ENCODE results near the gene GADD45B.
"Not testable (repeated sequence)": the region's sequence is repeated elsewhere in the genome, so short reads cannot be mapped to it uniquely, and the experiment has no call there.

The GADD45B gene

DNA sequence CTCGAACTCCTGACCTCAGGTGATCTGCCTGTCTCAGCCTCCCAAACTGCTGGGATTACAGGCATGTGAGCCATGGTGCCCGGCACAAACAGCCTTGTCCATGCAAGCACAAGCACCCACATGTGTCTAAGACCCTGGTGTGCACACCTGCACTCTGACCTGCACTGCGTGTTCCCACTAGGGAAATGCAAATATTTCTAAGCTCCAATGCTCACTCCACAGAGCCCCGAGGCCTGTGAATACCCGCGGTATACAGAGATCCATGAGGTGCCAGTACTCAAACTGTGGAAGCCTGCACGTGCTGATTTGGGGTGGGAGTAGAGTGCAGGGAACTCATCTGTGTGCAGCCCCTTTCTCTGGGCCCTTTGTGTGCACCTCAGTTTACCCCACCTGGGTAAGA, 14.7 kb downstream of the GADD45B start:
- no peak for DNase-seq

DNA sequence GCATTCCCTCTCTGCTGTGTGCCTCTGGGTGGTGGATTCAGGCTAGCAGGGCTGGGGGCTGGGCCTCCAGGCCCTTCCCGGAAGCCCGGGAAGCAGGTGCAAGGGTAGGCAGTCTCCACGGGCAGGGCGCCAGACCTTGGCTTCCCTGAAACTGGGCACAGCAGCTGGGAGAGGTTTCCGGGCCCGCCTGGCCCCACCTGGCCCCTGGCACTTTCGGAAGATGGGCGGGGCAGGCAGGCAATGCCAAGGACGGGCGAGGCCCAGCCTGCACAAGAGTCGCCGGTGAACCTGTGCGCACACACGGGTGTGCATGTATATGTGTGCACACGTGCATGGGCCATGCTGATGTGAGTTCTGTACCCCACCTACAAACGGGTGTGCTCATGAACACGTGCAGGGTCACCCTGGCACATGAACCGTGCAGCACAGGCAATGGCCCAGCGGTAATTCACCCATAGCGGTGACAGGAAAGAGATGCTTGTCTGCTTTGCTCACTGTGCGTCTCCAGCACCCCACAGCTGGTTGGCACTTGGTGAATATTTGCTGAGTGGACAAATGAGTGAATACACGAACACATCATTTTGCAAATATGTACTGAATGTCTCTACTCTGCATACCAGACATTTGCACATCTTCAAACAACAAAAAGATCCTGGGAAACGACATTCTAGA, 15.3 kb downstream of the GADD45B start:
- DNase-seq: no peak

DNA sequence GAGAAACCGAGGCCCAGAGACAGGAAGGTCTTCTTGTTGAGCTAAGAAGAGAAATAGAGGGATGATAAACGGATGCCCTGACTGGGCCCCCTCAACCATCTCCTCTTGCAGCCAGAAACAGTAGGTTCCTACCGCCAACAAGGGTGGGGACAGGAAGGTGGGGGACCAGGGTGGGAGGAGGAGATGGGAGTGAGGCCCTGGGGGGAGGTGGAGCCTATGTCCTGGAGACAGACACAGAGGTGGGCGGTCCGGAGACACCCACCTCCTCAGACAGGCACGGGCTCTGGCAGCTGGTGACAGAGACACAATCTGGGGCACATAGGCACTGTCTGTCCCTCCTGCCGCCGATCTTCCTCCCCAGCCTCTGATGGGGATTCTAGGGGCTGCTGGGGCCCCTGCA, 16.9 kb downstream of the GADD45B start:
- DNase-seq: no peak

DNA sequence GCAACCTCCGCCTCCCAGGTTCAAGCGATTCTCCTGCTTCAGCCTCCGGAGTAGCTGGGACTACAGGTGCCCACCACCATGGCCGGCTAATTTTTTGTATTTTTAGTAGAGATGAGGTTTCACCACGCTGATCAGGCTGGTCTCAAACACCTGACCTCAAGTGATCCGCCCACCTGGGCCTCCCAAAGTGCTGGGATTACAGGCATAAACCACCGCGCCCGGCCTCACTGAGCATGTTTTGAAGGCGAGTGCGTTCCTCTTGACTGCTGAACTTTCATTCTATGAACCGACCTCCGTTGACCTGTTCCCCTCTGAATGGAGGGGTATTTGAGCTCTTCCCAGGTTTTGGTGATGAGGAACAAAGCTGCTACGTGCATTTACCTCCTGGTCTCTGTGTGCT, 17.5 kb downstream of the GADD45B start:
- DNase-seq: not testable (repeated sequence)

DNA sequence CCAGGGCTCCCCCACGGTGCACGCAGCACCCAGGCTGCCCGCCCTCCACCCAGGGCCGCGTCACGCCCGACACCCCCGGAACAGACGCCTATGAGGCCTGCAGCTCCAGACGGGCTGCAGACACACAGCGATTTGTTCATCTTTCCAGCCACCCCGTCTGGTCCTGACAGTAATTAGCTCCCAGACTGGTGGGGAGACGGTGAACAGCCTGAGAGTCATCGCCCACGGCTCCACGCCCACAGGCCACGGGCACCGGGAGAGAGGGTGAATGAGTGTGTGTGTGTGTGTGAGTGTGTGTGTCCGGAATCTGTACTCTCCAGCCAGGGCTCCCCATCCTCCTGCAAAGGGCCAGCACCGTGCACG, 18.1 kb downstream of the GADD45B start:
- DNase-seq: no peak

DNA sequence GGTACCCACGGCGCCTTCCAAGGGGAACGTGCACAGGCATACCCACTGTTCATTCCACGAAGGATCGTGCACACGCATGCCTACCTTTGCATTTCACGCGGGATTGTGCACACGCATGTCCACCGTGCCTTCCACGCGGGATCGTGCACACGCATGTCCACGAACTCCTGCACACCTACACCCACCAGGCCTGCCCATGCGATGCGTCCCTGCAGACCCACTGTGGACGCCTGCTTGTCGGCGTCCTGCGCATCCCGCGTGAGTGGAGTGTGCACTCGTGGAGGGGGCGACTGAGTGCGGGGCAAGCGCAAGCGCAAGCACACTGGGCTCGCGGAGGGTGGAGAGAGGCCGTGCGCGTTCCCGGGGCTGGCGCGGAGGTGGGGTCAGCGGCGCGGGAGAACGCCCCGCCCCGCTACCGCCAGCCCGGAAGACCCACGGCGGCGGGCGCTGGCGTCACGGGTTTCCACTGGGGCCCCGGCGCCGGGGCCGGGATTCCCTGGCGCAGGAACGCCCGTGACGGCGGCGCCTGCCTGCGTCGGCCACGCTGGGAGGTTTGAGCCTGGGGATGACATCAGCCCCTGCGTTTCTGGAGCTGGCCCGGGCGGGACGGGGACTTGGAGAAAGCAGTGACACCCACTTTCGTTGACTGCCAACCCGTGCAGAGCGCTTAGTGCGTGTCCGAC, 18.7 kb downstream of the GADD45B start:
- DNase-seq: peak in 1 of 2 experiments; percentile 32

DNA sequence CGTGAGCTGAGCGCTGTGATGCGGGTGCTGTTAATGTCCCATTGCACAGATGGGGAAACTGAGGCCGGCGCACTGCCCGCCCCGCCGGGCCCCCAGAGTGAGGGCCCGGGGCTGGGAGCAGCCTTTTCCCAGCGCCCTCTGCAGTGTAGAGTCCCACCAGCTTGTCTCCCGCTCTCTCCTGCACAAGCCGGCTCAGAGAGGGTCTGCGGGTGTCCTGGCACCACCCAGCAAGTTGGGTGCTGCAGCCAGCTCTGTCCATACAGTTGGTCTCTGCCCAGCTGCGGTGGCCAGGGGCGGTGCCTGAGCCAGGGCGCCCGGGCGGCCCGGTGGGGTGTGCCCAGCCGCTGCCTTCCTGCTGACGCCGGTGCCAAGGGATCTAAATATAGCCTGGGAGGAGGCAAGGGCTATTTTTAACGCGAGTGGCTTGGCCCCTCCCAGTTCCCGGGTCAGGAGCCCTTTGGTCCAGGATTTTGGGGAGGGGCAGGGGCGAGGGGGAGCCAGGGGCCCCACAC, 19.3 kb downstream of the GADD45B start:
- no peak for DNase-seq

DNA sequence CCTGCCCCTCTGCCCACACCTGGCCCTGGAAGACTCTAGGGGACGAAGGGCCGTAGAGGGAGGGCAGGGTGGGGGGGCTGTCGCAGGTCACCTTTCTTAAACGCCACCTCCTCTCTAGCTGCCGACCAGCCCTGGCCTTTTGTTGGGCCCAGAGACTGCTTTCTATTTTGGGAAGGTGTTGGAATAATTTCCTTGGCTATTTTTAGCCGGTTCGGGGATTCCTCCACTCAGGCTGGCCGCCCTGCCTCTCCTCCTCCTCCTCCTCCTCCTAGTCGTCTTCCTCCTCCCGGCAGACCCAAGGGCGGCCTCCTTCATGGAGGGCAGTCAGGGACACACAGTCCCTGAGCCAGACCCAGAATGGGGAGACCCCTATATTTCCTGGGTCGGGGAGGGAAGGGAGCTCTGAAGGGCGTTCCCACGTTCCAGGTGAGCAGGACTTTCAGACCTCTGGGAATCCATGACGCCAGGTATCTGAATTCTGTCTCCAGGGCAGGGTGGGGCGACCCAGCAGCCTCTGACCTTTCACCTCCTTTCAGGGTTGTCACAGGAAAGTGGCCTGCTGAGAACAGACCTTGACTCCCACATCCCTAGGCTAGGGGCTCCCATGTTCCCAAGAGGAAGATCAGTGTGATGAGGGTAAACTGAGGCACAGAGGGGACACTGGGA, 19.9 kb downstream of the GADD45B start:
- DNase-seq: no peak

DNA sequence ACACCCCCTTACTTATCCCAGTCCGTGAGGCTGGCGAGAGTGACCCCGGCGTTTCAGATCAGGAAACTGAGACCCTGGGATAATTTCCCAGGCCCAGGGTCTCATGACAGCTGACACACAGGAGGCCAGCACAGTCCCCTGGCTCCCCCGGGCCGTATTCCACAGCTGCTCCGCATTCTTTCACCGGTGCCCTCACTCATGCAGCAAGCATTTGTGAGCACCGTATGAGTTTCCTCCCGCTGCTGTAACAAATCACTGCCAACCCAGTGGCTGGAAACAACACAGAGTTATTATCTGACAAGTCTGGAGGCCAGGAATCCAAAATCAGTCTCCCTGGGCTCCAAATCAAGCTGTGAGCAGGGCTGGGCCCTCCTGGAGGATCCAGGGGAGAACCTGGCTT, 21.3 kb downstream of the GADD45B start:
- DNase-seq: no peak

DNA sequence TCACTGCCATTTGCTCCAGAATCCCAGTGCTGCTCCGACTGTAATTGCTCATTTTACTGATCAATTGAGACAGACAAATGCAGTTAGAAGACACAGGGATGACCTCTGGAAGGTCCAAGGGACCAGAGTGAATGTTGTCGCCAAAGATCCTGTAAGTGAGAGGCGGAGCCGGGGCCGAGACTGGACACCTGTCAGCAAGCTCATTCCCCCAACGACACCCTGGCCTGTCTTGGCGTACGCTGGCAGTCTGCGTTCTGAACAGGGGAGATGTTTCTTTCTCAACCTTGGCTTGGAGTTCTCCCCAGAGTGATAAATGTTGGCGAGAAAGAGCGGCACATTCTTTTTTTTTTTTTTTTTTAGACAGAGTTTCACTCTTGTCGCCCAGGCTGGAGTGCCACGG, 24.2 kb downstream of the GADD45B start:
- DNase-seq: no peak

DNA sequence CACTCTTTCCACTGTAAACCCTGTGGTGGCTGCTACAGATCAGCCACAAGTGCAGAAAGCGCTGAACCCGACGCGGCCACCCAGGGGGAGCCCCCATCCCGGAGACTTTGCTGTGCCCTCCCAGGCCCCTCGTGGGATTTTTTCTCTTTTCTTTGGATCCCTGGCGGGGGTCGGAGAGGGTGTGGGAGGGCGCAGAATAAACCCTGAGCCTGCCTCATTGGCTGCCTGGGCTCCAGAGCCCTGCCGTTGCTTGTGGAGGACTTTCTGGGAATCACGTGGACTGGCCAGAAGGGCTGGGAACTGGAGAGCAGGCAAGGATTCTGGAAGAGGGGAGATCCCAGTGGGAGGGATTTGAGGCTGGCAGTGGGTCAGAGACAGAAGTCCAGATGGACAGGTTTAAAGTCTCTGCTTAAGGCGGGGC, 24.9 kb downstream of the GADD45B start:
- DNase-seq: no peak

DNA sequence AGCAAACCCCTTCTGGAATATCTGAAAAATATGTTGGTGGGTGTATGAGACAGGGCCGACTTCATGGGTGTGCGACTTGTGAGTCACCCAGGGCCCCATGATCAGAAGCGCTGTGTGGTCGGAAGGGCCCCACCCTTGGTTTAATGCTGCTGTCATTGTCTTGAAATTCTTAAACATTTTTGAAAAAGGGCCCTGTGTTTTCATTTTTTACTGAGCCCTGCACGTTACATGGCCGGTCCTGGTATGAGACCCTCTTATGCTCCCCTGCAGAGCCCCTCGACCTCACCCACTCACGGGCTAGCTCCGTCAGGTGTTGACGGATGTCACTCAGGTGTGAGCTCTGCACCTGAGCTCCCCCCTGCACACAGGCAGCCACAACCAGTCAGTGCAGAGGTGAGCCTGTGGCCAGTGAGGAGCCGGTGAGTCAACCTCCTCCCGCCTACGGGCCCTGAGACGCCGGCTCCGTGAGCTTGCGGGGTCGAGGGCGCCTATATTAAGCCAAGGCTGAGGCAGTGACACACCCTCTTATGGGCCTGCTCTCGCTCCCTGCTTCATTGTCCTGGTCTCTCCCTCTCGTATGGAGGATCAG, 27.7 kb downstream of the GADD45B start:
- DNase-seq: no peak

DNA sequence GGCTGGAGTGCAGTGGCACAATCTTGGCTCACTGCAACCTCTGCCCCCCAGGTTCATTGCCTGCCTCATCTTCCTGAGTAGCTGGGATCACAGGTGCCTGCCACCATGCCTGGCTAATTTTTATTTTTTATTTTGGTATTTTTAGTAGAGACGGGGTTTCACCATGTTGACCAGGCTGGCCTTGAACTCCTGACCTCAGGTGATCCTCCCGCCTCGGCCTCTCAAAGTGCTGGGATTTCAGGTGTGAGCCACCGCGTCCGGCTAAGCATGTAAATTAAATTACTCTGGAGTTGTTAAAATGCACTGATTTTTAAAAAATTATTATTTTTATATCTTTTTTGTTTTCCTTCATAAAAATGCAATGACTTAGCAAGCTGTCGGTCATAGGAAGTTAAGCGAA, 30.7 kb downstream of the GADD45B start:
- not testable (repeated sequence) for DNase-seq

DNA sequence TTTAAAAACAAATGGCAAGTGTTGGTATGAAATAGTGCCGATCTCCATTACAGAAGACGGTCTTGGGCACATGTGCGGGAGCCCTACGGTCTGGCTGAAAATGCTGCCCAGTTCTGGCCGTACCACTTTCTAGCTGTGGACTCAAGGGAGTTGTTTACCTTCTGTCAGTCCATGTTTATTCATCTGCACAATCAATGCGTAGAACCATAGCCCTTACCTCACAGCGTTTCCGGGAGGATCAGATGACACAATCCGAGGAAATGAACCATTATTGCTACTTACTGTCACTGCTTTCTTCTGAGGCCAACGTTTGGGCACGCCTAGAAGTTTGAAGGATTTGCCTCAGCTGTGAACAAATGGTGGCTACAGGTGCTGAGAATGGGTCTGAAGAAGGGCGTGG, 31.2 kb downstream of the GADD45B start:
- DNase-seq: peak; percentile 12 to 56

DNA sequence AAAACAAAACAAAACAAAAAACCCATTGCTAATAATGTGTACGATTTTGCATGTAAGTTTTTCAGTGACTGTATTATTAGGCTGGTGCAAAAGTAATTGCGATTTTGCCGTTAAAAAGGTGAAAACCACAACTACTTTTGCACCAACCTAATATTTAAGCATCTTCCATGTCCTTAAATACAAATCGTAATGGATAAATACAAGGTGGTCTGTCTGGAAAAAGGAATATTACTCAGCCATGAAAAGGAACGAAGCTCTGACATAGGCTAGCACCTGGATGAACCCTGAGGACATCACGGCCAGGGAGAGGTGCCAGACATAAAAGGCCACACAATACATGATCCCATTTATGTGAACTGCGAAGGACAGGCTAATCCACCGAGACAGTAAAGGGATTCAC, 33.2 kb downstream of the GADD45B start:
- DNase-seq: no peak

DNA sequence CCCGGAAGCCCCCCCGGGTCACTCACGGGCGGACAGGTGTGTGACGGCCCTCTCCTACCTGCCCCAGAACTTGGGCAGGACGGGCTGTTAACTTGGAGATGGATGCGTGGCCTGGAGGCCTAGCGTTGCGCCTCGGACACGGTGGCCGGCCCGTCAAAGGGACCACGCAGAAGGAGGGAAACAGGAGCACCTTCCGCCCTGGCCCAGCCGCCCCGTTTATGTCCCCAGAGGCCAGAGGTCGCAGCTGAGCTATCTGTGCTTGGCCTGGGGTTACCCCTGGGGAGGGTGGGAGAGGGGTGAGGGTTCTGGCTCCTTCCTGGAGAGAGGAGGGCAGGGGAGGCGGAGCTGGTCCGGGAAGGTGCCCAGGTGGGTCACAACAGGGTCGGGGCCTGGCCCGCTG, 35.6 kb downstream of the GADD45B start:
- no peak for DNase-seq

DNA sequence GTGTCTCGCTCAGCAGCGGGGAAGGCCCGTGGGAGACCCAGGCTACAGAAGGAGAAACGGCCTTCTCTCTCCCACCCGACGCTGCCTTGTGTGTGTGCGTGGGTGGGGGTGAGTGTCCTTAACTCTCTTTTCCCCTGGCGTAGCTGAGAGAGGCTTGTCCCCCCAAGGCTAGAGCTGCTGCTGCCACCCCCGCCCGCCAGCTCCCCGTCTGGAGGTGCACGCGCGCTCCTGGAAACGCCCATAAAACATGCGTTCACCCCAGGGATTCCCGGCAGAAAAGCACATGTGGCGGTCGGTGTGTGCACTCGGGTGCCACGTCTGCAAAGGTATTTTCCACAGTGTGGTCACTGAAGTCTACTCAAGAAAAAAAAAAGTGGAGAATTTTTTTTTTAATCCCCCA, 36.1 kb downstream of the GADD45B start:
- no peak for DNase-seq

DNA sequence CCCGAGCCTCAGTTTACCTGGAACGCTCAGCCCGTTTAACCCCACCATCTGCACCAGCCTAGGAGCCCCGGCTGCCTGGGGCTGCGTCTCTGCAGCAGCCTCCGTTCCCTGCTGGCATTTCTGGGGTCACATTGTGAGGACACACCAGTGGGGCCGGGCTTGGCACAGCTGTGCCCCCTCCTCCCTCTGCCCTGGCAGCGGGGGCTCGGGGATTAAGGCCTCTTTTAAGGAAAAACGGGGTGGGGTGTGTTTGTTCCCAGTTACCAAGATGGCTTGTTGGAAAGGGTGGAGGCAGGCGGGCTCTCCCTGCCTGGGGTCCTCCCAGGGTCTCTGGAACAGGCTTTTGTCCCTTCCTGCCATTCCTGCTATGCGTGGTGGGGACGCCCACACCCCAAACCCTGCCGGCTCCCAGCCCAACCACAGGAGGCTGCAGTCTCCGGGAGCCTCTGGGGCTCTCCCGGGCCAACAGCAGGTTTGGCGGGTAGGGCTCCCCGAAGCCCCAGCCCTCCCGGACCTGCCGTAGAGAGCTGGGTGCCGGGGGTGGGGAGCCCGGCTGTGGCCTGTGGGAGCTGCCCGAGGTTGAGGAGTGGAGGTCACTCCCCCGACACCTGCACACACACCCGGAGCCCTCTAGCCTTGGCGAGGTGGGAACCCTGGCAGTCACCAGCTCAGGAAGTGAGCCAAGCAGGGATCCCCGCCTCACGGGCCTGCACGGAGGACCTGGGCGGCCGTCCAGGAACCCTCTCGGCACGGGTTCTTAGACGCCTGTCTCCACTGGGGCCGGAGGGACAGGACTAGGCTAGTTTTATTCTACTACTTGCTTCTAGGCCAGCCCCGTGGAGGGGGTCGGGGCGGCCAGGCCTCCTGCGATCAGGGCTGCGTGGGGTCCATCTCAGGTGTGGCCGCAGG, 36.9 kb downstream of the GADD45B start:
- DNase-seq: no peak

DNA sequence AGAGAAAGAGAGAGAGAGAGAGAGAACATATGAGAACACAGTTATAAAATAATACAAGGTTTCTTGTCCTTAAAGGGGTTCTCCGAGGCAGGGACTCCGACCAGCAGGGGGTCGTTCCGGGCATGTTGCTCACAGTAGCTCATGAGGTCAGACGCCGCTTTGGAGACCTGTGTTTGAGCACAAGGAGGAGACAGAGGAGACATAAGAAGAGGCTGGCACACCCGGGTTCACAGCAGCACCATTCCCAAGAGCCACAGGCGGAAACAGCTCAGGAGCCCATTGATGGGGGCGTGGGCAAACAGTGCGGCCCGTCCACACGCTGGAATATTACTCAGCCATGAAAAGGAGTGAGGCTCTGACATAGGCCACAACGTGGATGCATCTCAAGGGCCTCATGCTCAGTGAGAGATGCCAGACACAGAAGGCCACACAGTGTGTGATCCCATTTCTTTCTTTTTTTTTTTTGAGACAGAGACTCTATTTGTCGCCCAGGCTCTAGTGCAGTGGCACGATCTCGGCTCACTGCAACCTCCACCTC, 39.1 kb downstream of the GADD45B start:
- no peak for DNase-seq

DNA sequence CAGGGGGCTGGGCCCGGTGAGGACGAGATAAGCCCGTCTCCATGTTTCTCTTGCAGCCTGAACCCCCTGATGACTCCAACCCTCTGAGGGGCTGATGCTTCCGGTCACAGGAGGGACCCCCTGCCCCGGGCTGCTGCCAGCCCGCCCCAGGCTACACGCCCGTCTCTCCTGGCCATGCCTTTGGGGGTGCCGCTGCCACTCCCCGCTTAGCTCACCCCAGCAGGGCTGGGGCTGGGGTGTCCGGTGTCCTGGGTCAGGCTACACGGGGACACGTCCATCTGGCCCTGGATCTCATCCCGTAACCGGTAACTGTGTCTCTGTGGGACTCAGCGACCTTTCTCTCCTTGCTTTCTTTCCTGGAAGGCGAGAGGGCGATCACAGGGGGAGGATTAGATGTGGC, 40.8 kb downstream of the GADD45B start:
- DNase-seq: no peak

DNA sequence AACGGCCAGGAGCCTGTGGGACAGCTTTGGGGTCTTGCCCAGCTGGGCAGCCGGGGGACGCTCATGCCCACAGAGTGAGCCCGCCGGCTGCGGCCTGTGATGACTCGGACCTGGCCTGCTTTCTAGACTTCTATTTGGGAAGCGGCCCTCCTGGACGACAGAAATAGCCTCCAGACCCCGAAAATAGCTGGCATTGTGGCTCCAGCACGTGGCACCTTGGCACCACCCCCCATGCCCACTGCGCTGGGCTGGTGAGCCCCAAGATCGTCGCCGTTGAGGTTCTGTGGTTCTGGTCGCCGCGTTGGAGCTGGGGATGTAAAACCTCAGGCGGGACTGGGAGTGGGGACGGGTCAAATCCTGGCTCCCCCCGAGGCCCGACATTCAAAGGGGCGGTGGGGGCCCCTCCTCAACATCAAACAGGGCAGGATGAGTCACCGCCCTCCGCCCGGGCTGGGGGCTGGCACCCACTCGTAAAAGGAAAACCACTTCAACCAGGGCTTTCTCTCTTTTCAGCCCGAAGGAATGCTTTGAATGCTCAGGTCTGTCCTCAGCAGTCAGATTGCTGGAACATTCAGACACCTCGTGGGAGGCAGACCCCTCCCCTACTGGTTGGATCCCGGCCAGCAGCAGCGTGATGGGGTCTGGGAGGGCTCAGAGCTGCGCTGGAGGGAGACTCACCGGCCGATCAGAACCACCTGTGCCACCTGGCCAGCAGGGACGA, 42.1 kb downstream of the GADD45B start:
- no peak for DNase-seq

DNA sequence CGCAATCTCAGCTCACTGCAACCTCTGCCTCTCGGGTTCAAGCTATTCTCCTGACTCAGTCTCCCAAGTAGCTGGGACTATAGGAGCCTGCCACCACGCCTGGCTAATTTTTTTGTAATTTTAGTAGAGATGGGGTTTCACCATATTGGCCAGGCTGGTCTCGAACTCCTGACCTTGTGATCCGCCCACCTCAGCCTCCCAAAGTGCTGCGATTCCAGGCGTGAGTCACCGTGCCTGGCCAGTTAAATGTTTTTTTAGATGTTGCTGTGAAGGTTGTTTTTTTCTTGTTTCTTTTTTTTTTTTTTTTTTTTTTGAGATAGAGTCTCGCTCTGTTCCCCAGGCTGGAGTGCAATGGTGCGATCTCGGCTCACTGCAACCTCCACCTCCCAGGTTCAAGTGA, 42.9 kb downstream of the GADD45B start:
- DNase-seq: not testable (repeated sequence)

Measured in NCI-H1930 (cell line).